GM13977 (cell line): ENCODE data around the gene DPM1.

Experiments used
- DNase-seq: peaks from one replicate; pipeline ENCODE4 v3.0.0; 2012; ENCODE audit warnings: low spot score
- in situ Hi-C: fragments of 300-500 bp; cut with MboI; formaldehyde crosslinking; loops from one replicate; pipeline ENCODE4 v1.12.0; 2022; ENCODE audit warnings: low sequenced_read_pairs, low pct_unique_long_range_greater_than_20kb, mixed read lengths, inconsistent platforms; ENCODE audit not compliant: unreplicated experiment
- TF ChIP-seq, protein P1 (sequence below): IDR thresholded peaks from 2 replicates; pipeline ENCODE4 v1.5.1; 2012; ENCODE audit warnings: mild to moderate bottlenecking, control low read depth; ENCODE audit not compliant: insufficient read depth; ENCODE audit errors: extremely low read depth, missing control alignments

DPM1 gene

DNA sequence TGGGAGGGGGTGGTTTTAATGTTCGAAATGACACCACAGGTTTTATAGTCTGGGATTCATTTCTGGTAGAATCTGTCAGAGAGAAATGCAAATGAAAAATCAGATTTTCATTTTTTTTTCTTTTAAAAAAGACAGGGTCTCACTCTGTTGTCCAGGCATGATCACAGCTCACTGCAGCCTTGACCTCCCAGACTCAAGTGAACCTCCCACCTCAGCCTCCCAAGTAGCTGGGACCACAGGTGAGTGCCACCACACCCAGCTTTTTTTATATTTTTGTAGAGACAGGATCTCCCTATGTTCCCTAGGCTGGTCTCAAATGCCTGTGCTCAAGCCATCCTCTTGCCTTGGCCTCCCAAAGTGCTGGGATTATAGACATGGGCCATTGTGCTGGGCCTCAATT lies 24.7 kb downstream of the DPM1 start:
- no peak for DNase-seq
- in situ Hi-C loops: loop anchor here (10.0 kb wide), 1 partner anchor 139 kb away; the partner anchor contains the start of gene BCAS4
- TF ChIP-seq, protein P1, sequence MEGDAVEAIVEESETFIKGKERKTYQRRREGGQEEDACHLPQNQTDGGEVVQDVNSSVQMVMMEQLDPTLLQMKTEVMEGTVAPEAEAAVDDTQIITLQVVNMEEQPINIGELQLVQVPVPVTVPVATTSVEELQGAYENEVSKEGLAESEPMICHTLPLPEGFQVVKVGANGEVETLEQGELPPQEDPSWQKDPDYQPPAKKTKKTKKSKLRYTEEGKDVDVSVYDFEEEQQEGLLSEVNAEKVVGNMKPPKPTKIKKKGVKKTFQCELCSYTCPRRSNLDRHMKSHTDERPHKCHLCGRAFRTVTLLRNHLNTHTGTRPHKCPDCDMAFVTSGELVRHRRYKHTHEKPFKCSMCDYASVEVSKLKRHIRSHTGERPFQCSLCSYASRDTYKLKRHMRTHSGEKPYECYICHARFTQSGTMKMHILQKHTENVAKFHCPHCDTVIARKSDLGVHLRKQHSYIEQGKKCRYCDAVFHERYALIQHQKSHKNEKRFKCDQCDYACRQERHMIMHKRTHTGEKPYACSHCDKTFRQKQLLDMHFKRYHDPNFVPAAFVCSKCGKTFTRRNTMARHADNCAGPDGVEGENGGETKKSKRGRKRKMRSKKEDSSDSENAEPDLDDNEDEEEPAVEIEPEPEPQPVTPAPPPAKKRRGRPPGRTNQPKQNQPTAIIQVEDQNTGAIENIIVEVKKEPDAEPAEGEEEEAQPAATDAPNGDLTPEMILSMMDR: no peak

DNA sequence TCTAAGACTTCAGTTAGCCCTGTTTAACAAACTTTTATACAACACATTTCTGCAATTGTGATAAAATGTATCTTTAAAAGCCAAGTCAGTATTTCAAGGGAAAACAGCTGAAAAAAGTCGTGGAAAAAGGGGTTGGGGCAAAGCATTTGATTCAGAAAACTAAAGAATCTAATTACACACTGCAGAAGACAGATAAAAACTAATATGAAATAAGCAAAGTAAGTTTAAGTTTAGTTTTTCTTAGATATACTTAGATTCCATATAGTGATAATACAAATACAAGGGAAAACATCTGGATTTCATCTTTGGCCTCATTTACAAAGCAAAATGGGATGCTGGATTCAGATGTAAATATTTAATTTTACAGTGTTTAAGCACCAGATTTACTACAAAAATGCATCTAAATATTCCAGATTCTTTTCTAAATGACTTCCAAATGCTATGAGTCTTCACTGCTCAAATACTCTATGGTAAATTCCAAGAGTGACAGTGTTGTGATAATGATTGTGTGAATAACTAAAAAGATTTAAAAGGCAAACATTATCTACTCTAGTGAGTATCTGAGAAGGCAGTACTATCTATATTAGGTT lies 25.5 kb downstream of the DPM1 start:
- no peak for DNase-seq
- TF ChIP-seq, protein P1: no peak
- in situ Hi-C loops: loop anchor here (10.0 kb wide), 1 partner anchor 138 kb away; the partner anchor contains the start of gene BCAS4

DNA sequence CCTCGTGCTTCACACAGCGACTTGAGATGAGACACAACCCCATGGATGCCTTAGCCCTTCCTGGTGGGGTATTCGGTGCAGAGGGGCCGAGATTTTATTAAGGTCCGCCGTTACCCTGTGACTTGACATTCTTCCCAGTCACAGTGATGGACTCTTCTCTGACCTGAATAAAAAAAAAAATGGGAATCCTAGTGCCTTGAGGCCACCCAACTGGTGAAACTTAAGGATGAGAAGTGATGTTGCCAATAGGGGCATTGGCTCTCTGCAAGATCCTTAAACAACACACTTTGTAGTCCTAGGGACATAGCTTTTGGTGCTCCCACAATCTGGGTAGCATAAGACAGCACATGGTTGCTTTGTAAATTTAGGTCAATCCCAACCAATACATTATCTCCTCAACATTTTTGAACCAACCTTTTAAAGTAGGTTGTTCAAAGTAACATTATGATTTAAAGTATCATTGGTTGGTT lies 26.3 kb downstream of the DPM1 start:
- in situ Hi-C loops: loop anchor here (10.0 kb wide), 1 partner anchor 137 kb away; the partner anchor contains the start of gene BCAS4
- TF ChIP-seq, protein P1: no peak
- no peak for DNase-seq

DNA sequence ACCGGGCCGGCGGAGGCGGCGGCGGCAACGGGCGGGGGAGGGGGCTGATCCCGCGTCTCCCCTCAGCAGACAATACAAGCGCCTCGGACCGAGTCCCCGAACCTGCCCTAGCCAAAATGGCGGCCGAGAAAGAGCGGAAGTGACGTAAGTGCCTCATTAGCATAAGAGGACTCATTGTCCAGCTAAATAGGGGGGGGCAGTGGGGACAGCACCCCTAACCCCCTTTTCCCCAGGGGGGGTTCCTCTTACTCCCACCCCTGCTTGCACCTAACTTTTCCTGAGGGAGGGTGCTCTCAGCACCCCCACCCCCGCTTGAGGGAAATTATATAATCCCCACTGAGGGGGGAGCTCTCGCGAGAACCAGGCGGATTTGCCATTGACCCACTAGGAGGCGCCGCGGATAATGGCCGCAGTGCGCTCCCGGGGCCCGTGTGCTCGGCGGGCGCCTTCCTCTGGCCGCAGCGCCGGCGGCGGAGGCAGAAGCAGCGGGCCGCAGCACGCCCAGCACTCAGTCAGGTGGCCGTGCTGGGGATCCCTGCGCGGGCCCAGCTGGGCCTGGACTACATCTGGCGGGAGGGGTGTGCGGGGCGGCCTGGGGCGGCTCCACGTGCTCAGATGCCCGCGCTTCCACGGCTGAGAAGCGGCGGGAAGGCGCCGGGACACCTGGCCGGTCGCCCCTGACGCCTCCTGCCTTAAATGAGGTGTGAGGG lies 26.9 kb downstream of the DPM1 start, which contains the start of gene ADNP:
Gene ADNP (minus strand): TSS at position 132 of the 710 bp plus-strand sequence. CDS start 27,441 bp downstream, outside the sequence.
- in situ Hi-C loops: loop anchor here (10.0 kb wide), 1 partner anchor 137 kb away; the partner anchor contains the start of gene BCAS4
- peak; percentile 82 for DNase-seq

DNA sequence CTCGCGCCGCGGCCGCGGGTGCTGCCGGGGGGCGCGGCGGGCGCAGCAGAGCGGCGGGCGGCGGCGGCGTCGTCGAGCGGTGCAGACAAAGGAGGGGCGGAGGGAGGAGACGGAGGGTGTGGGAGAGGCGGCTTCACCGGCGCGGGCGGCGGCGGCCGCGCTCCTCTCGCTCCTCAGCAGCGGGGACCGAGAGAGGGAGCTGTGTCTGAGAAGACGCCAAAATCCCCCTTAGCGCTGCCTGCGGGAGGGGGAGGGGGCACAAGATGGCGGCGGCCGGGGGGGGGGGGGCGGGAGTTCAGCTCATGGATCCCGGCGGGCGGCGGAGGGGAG lies 27.4 kb downstream of the DPM1 start:
- in situ Hi-C loops: loop anchor here (10.0 kb wide), 1 partner anchor 136 kb away; the partner anchor contains the start of gene BCAS4
- TF ChIP-seq, protein P1: no peak
- DNase-seq: peak; percentile 79

More for the DNA sequence above, 26.9 kb downstream of the DPM1 start, which contains the start of gene ADNP:
- TF ChIP-seq, protein P1: peak; percentile 62

DNA sequence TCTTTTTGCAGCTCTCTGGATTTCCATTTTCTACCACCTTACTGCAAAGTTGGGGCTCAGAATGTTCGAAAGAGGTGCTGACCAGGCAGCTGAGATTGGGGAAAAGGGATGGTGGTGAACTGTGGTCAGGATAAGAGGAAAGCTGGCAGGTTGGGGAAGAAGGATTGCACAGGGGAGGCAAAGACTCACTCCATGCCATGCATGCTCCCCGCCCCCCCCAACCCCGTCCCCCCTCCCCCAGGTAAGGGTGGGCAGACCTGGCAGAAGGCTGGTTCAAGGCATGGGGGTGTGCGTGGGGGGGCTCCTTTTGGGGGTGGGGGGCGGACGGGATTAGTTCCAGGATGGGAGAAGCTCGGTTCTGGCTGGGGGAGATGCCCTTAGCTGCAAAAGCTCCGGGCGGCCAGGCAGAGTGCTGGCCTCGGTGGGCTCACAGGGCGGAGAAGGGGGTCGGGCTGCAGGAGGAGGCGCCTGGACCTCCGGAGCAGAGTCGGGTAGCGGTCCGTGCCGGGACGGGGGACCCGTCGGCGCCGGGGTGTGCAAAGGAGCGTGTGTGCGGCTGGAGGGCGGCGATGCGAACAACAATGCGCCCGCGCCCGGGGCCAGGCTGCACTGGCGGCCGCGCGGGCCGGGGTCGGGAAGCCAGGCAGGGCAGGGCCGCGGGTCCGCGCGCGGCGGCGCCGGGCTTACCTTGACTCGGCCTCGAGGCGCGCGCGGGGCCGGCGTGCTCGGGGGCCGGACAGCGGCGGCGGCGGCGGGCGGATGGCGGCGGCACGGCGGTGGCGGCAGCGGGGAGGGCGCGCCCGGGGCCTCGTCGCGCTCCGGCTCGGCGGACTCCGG lies 28.0 kb downstream of the DPM1 start:
- no peak for DNase-seq

More for the DNA sequence above, 28.0 kb downstream of the DPM1 start:
- TF ChIP-seq, protein P1: no peak
- in situ Hi-C loops: loop anchor here (10.0 kb wide), 1 partner anchor 136 kb away; the partner anchor contains the start of gene BCAS4
